ENCODE results near the gene PPP1R9B. TPM values are rescaled to one million over a fixed set of nuclear protein-coding genes. Genes with fewer than 3 reads are reported as not detected.

Gene PPP1R9B
- total RNA-seq, 1 experiment from 2014 or later: 23.0 TPM

DNA sequence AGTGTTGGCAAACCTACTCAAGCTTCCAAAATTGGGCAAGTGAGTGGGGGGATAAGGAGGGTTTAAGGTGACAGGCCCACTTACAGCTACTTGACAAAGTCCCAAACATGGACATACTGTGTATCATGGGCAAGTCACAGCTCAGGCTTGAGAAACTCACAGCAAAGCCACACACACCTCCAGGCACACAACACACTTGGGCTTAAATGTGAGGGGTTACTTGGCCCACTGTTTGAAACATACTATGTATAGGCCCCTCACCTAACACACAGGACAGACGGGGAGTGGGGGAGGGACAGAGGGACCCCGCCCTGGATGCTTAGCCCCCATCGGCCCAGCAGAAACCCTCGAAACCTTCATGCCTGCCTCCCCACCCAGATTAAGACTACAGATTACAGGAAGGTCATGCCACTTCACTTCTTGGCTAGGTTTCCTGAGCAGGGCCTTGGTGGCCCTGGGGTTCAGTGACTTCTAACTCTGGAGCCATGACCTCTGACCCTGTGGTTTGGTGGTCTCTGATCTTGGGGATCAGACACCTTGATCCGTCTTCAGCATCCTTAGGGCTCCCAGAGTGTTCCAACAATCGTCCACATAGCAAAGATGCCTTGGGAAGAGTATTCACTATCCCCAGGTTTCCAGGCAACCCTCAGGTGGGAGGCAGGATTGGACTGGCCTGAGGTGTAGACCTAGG, 18.2 kb downstream of the PPP1R9B start:
- no peak overlapping the region for H2BK15ac ChIP-seq (ENCODE audit: low read depth, low read length)
- peaks cover 12% of the 10 kb centered on the region for H3K23me2 ChIP-seq (ENCODE audit: insufficient read length, low read depth, low read length, poor library complexity, severe bottlenecking)
- H3K56ac ChIP-seq (ENCODE audit: insufficient read length, low read depth, low read length): no peak overlapping the region
- H4K20me1 ChIP-seq (ENCODE audit: control insufficient read depth, insufficient read depth, insufficient read length): no peaks in the 10 kb centered on the region
- H3K27ac ChIP-seq (ENCODE audit: insufficient read length, low read depth, low read length): no peak overlapping the region
- H2AK5ac ChIP-seq (ENCODE audit: insufficient read length, low read length): no peak overlapping the region
- no peak overlapping the region for H4K8ac ChIP-seq (replicated peaks; ENCODE audit: insufficient read length, low read depth, low read length)
- no peak overlapping the region for H3K4ac ChIP-seq (ENCODE audit: low read depth, low read length)
- Mint-ChIP-seq H3K27me3 (ENCODE audit: low read depth) (peaks cover 38% of the 10 kb centered on the region), H3K36me3 (ENCODE audit: insufficient read depth in 1 of 3, low read depth in 3 of 3) (peaks cover 0 to 14% (median 13%) of the 10 kb centered on the region in 3 experiments; a peak in 4 of 7 replicates), H3K9me3 (no peaks in the 10 kb centered on the region; a peak in 1 of 5 replicates), H3K4me1 (peaks cover 32 to 55% of the 10 kb centered on the region in 2 experiments), H3K4me3 (no peak overlapping the region), H3K27ac (no peak overlapping the region; a peak in 2 of 7 replicates)
- no peak overlapping the region for H4K91ac ChIP-seq (ENCODE audit: insufficient read length, low read depth, low read length)
- H3K27me3 ChIP-seq (ENCODE audit: insufficient read depth, low read length): no peaks in the 10 kb centered on the region; the same call in 1 of the 2 replicates
- TF ChIP-seq, protein P1, sequence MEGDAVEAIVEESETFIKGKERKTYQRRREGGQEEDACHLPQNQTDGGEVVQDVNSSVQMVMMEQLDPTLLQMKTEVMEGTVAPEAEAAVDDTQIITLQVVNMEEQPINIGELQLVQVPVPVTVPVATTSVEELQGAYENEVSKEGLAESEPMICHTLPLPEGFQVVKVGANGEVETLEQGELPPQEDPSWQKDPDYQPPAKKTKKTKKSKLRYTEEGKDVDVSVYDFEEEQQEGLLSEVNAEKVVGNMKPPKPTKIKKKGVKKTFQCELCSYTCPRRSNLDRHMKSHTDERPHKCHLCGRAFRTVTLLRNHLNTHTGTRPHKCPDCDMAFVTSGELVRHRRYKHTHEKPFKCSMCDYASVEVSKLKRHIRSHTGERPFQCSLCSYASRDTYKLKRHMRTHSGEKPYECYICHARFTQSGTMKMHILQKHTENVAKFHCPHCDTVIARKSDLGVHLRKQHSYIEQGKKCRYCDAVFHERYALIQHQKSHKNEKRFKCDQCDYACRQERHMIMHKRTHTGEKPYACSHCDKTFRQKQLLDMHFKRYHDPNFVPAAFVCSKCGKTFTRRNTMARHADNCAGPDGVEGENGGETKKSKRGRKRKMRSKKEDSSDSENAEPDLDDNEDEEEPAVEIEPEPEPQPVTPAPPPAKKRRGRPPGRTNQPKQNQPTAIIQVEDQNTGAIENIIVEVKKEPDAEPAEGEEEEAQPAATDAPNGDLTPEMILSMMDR (conservative IDR thresholded peaks at IDR 0.05): no peak
- no peak overlapping the region for H3T11ph ChIP-seq (ENCODE audit: low read length)
- H3K18ac ChIP-seq (ENCODE audit: insufficient read length, low read depth, low read length): no peak overlapping the region
- H2BK20ac ChIP-seq (ENCODE audit: low read depth, low read length, poor library complexity, severe bottlenecking): no peak overlapping the region
- H3K79me2 ChIP-seq (ENCODE audit: insufficient read depth, low read length): no peaks in the 10 kb centered on the region
- H3K4me1 ChIP-seq (ENCODE audit: insufficient read depth, low read length): peaks cover 5% of the 10 kb centered on the region; the same call in 1 of the 2 replicates
- no peak overlapping the region for H3K14ac ChIP-seq (ENCODE audit: insufficient read depth, low read length)
- H2BK5ac ChIP-seq (ENCODE audit: insufficient read length, low read length): no peak overlapping the region
- no peaks in the 10 kb centered on the region for H3K79me1 ChIP-seq (ENCODE audit: insufficient read depth, low read depth, low read length, poor library complexity, severe bottlenecking)
- WGBS (ENCODE audit: extremely low coverage, insufficient read length, low lambda C conversion rate): no CpG with 5 or more reads among the region's 6 CpGs
- no peak overlapping the region for H2BK120ac ChIP-seq (ENCODE audit: low read depth, low read length, poor library complexity, severe bottlenecking)
- H3K23ac ChIP-seq (ENCODE audit: insufficient read length, low read depth, low read length): no peak overlapping the region
- no peak overlapping the region for H2BK12ac ChIP-seq (ENCODE audit: insufficient read length, low read depth, low read length)
- H3K9me3 ChIP-seq (ENCODE audit: control insufficient read depth, low read depth, low read length): no peaks in the 10 kb centered on the region
- DNase-seq: no peak
- no peak overlapping the region for H3K4me2 ChIP-seq (ENCODE audit: insufficient read depth, insufficient read length, low read length)
- H2AFZ ChIP-seq (ENCODE audit: low read length): no peak overlapping the region
- no peak overlapping the region for H3K9ac ChIP-seq (ENCODE audit: extremely low read depth, insufficient read length, low read length)
- no peak overlapping the region for H4K5ac ChIP-seq (ENCODE audit: insufficient read length, low read depth, low read length)
